ENCODE results near the gene CCNK.

- TF ChIP-seq ZZZ3 (CRISPR knock-in tag; IDR thresholded peaks at IDR 0.05; ENCODE audit: borderline replicate concordance) = no peak
- TF ChIP-seq ZNF687 (CRISPR knock-in tag; IDR thresholded peaks at IDR 0.05) = no peak
- TF ChIP-seq MTERF4 (CRISPR knock-in tag; IDR thresholded peaks at IDR 0.05) = no peak
Measured at GRCh38 chr14:99538275-99538674, 57.1 kb downstream of the CCNK start.

Data from HepG2 (cell line).